GM19468 (cell line): Measurements from ENCODE around the gene MYL6.
A peak's percentile ranks its signal among the peaks of the same experiment; 100 is the strongest.

Experiments used
- ATAC-seq: cut with Tn5 transposase; IDR thresholded peaks from one replicate; pipeline ENCODE4 v1.9.1; 2021; ENCODE audit warnings: mild to moderate bottlenecking, moderate library complexity, moderate number of reproducible peaks; ENCODE audit not compliant: unreplicated experiment; ENCODE audit errors: extremely low read depth

MYL6 gene

GRCh38 chr12:56128670-56129205 lies 29.4 kb upstream of the MYL6 start:
- ATAC-seq = no peak

GRCh38 chr12:56129206-56129941 lies 28.8 kb upstream of the MYL6 start:
- no peak for ATAC-seq

- ATAC-seq = no peak
These were observed 28.1 kb upstream of the MYL6 start for GRCh38 chr12:56129942-56130495.

- no peak for ATAC-seq
These were observed 27.3 kb upstream of the MYL6 start for GRCh38 chr12:56130876-56131275.

- ATAC-seq = no peak
These were observed 23.3 kb upstream of the MYL6 start for GRCh38 chr12:56134897-56135296.

- no peak for ATAC-seq
These were observed 20.1 kb upstream of the MYL6 start for GRCh38 chr12:56137853-56138571.

DNA sequence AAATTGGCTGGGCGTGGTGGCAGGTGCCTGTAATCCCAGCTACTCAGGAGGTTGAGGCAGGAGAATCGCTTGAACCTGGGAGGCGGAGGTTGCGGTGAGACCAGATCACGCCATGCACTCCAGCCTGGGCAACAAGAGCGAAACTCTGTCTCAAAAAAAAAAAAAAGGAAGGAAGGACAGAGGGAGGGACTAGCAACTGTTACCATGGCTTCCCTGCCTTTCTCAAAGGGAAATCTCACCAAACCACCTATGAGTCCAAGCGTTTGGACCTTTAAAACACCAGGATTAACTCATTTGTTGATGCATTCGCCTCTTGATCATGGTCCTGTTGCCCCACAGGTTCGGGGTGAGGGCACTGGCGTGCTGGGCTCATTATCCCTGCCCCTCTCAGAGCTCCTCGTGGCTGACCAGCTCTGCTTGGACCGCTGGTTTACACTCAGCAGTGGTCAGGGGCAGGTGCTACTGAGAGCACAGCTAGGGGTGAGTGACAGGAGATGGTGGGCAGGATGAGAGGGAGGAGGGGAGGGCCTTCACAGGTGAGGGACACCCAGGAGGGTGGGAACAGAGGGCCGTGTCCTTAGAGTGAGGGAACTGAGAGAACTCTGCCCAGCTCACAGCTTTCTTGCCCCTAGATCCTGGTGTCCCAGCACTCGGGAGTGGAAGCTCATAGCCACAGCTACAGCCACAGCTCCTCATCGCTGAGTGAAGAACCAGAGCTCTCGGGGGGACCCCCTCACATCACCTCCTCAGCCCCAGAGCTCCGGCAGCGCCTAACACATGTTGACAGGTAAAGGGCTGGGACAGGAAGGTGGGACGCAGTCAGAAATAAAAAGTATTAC lies 16.0 kb upstream of the MYL6 start:
- no peak for ATAC-seq

GRCh38 chr12:56143217-56143616 lies 14.9 kb upstream of the MYL6 start:
- ATAC-seq = no peak

DNA sequence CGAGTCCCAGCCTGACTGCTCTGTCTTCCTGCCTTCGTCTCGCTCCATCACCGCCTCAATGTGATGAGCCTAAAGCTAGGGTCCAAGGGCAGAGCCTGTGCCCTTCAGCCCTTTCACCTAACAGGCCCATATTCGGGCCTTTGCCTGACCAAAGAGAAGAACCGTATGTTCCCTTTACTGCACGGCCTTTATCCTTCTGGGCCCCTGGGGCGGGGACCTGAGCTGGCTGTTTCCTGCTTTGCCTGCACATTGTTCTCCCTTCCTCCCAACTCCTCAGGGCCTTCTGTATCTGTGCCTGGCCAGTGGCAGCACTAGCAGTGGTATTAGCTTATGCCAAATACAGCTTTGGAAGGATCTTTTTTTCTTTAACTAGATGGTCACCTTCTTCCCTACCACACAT lies 14.3 kb upstream of the MYL6 start:
- no peak for ATAC-seq

DNA sequence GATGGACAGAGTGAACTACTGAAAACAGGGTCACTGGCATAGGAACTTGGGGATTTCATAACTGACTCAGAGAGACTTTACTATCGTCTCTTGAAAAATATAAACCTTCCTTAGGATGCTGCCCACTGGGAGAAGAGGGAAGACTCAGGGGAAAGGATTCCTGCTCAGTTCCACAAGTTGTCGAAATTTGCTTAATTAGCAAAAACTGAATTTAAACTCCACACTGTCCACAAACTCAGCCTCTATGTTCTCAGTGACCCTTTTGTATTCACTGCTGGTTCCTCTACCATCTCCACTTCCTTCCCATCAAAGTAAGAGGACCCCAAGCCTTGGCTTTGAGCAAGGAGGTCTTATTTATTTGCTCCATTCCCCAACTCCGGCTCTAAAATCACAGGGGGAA lies 12.9 kb upstream of the MYL6 start:
- ATAC-seq = no peak

DNA sequence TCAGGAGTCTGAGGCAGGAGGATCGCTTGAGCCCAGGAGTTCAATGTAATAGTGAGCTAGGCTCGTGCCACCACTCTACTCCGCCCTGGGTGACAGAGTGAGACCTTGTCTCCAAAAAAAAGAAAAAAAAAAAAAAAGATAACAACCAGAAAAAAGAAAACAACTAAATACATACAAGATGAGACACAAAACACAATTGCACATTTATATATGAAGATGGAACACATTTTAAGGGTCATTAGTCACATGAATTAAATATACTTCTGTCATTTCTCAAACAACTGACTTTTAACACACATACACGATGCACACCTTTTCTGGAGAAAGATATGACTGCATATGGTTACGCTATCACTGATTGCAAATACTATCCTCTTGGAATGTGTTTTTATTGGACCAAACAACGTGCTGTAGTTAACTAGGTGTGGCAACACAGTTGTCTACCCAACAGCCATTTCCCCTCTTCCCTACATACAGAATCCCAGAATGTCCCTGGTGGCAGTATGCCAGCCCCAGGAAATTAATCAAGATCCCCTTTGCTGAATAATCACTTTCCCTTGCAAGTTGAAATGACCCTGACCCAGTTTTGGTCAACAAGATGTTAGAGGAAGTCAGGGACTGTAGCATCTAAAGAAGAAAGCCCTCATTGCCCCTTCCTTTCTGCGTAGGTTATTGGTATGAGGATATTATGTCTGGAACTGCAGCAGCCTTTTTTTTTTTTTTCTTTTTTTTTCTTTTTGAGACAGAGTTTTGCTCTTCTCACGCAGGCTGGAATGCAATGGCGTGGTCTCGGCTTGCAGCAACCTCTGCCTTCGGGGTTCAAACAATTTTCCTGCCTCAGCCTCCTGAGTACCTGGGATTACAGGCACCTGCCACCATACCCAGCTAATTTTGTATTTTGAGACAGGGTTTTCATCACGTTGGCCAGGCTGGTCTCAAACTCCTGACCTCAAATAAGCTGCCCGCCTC lies 11.4 kb upstream of the MYL6 start:
- ATAC-seq = no peak

DNA sequence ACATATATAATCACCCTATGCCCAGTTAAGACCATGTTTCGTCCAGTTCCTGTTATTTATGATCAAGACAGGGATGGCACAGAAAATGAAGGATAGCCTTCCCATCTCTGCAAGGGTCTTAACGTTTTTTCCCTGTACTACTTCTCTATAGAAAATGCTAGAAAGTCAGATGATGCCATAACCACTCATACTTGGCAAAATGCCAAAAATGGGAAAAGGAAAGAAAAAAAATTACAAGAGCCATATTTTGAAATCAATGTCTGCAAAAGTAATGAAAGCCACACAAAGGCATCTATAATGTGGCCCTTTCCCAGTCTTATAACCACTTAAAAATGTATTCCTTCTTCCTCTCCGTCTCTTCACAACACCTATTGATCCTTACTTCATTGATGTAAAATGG lies 7.6 kb upstream of the MYL6 start:
- ATAC-seq = no peak

DNA sequence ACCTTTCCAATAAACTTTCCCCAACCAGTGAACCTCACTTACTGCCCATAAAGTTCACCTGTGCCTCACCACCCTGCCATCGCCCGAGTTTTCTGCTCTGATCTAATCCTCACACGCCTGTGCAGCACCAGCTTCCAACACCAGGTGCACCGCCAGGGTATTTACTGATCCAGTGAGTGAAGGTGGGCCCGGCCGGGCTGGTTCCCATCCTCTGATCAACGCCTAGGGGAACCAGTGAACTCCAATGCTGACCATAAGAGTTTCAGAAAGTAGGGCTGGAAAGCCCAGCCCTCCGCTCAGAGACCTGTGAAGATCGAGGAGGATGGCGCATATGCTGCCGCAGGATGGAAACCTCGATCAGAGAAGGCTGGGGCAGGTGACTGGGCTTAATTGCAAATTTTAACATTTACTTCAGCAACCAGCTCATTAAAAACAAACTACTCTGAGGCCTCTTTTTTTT lies 6.5 kb upstream of the MYL6 start:
- ATAC-seq = peak; percentile 24

DNA sequence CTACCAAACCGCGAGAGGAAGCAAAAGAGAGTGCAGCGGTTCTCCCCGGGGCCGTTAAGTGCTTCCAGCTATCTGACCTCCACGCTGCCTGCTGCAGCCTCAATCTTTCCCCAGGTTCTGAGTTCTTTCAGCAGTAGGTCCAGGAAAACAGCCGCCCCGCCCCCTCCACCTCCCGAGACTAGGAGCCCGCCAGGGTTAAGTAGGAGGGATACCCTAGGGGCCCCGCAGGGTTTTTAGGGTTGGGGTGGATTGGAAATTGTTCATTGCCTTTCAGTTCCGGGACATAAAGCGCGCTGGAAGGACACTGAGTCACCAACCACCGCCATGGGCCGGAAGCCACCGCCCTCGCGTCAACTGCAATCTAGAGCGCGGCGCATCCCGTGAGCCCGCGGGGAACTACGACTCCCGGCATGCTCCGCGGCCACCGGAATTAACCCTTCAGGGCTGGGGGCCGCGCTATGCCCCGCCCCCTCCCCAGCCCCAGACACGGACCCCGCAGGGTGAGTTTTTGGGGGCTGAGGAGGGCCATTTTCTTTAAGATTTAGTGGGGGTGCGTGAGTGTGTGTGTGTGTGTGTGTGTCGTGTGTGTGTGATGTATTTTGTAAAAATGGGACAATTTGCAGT lies 5.9 kb upstream of the MYL6 start, which contains the start of gene MYL6B:
Gene MYL6B (plus strand): TSS at position 456 of the 624 bp plus-strand sequence. CDS start 1,332 bp downstream, outside the sequence.
- peak; percentile 70 for ATAC-seq

DNA sequence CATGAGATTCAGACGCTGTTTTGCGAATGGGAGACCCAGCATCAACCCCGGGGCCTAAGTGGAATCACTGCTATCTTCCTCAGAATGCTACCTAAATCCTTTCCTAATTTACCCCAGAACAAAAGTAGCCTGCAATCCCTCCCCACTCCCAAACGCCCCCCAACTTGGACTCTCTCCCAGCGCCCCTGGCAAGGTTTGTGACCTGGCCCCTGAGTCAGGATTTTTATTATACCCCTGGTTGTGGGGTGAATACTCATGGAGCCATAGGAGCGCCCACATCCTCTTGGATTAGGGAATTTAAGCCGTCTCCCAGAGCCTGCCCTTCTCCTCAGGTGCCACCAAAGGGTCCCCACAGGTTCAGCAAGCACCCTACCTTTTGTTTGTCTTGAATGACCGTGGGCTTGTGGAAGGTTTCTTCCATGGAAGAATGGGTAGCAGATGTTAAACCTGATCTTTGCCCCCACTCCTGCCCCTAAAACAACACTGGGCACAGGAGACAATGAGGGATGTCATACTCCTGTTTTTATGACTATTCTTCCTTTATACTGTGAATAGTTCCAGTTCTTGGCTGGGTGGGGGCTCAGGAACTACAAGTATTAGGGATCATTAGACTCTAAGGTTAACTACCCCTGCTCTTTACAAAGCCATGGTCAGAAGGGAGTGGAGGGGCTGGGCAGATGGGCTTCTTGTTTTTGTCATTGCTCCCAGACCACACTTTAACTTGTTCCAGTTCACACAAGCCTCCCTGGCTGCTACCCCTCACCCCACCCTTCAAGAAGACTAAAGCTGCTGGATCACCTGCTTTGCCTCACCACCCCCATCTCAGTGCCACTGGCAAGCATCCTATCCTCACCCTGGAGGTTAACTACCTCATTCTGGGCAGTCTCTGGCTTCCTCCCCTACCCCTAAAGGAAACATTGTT lies 5.1 kb upstream of the MYL6 start:
- no peak for ATAC-seq

GRCh38 chr12:56153678-56154065 lies 4.5 kb upstream of the MYL6 start:
- ATAC-seq = no peak

- ATAC-seq = no peak
These were observed 3.9 kb upstream of the MYL6 start for GRCh38 chr12:56154246-56154771.
